ENCODE data around the gene CYBC1.

The CYBC1 gene

GRCh38 chr17:82407255-82407654, 43.3 kb downstream of the CYBC1 start:
- no peak for DNase-seq

- DNase-seq, result no peak
These were observed 44.4 kb downstream of the CYBC1 start for GRCh38 chr17:82406131-82406671.

- DNase-seq, result no peak
These were observed 45.5 kb downstream of the CYBC1 start for GRCh38 chr17:82405051-82405450.

- DNase-seq, result no peak
These were observed 46.6 kb downstream of the CYBC1 start for GRCh38 chr17:82403662-82404660.

- no peak for DNase-seq
These were observed 47.7 kb downstream of the CYBC1 start for GRCh38 chr17:82402865-82403264.

GRCh38 chr17:82400830-82401229, 49.7 kb downstream of the CYBC1 start:
- no peak for DNase-seq

- no peak for DNase-seq
These were observed 50.3 kb downstream of the CYBC1 start for GRCh38 chr17:82400206-82400605.

GRCh38 chr17:82399601-82400101, 50.9 kb downstream of the CYBC1 start:
- DNase-seq, result no peak

- DNase-seq, result no peak
These were observed 51.5 kb downstream of the CYBC1 start for GRCh38 chr17:82399041-82399441.

- DNase-seq, result no peak
These were observed 52.9 kb downstream of the CYBC1 start for GRCh38 chr17:82397449-82398335.

GRCh38 chr17:82396601-82397435, 53.7 kb downstream of the CYBC1 start:
- no peak for DNase-seq

- DNase-seq, result no peak
These were observed 56.3 kb downstream of the CYBC1 start for GRCh38 chr17:82394278-82394677.

- no peak for DNase-seq
These were observed 57.6 kb downstream of the CYBC1 start for GRCh38 chr17:82392941-82393340.
